Progenitor cell of endocrine pancreas (in vitro differentiated cells): ENCODE data around the gene RIN2. TPM values are rescaled to one million over a fixed set of nuclear protein-coding genes. Genes with fewer than 3 reads are reported as not detected.
"Not testable (repeated sequence)": the region's sequence is repeated elsewhere in the genome, so short reads cannot be mapped to it uniquely, and the experiment has no call there.

Experiments
- DNase-seq: peaks from one replicate; pipeline ENCODE4 v3.0.0; 2021; ENCODE audit warnings: low spot score; ENCODE audit not compliant: unreplicated experiment
- H3K27ac Mint-ChIP-seq: 2 replicates; pipeline ENCODE4 v1.8.0; 2021; ENCODE audit warnings: mild to moderate bottlenecking, moderate library complexity, mixed read lengths
- H3K27me3 Mint-ChIP-seq: 2 replicates; pipeline ENCODE4 v1.8.0; 2021; ENCODE audit warnings: mixed read lengths
- H3K36me3 Mint-ChIP-seq: 2 replicates; pipeline ENCODE4 v1.8.0; 2022; ENCODE audit warnings: mixed read lengths; ENCODE audit not compliant: insufficient read depth
- H3K4me1 Mint-ChIP-seq: 2 replicates; pipeline ENCODE4 v1.8.0; 2021; ENCODE audit warnings: low read depth, mixed read lengths
- H3K4me3 Mint-ChIP-seq: 2 replicates; pipeline ENCODE4 v1.8.0; 2021; ENCODE audit warnings: low read depth, mild to moderate bottlenecking, moderate library complexity, mixed read lengths
- H3K9me3 Mint-ChIP-seq: 2 replicates; pipeline ENCODE4 v1.8.0; 2021; ENCODE audit warnings: low read depth, mixed read lengths
- total RNA-seq: library from RNA; stranded (reverse); gene quantifications from 2 replicates; pipeline ENCODE4 v1.2.1, GENCODE V29; 2021
- TF ChIP-seq, protein P1 (sequence below): fragments of 200-600 bp; sonication (generic); IDR thresholded peaks from one replicate; pipeline ENCODE4 v1.5.0; 2021; ENCODE audit warnings: antibody characterized with exemption, mild to moderate bottlenecking; ENCODE audit not compliant: unreplicated experiment

The RIN2 gene
- total RNA-seq, 1 donor from 2014 or later, result 36.1 TPM

DNA sequence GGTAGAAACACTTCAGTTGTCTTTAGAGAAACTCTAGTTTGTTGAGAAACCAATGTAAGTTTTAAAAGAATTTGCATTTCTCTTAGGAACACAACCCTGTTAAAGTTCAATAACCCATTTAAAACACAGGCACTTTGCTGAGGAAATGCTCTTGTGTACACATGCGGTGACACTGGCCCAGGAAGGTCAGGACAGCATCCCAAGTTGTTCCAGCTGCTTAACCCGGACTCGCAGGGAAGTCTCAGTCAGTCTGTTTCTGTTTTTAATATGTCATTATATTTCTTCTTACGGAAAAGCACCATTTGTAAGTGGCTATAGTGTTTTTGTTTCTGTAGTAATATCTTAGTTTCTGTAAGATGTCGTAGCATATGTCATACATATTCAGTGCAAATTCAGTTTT, 36.9 kb downstream of the RIN2 start:
- DNase-seq, result no peak
- H3K36me3 Mint-ChIP-seq, result peaks cover 7% of the 10 kb centered on the region
- H3K9me3 Mint-ChIP-seq, result no peaks in the 10 kb centered on the region
- no peak overlapping the region for H3K4me3 Mint-ChIP-seq
- H3K27ac Mint-ChIP-seq, result no peak overlapping the region
- no peaks in the 10 kb centered on the region for H3K4me1 Mint-ChIP-seq
- H3K27me3 Mint-ChIP-seq, result no peaks in the 10 kb centered on the region
- TF ChIP-seq, protein P1, sequence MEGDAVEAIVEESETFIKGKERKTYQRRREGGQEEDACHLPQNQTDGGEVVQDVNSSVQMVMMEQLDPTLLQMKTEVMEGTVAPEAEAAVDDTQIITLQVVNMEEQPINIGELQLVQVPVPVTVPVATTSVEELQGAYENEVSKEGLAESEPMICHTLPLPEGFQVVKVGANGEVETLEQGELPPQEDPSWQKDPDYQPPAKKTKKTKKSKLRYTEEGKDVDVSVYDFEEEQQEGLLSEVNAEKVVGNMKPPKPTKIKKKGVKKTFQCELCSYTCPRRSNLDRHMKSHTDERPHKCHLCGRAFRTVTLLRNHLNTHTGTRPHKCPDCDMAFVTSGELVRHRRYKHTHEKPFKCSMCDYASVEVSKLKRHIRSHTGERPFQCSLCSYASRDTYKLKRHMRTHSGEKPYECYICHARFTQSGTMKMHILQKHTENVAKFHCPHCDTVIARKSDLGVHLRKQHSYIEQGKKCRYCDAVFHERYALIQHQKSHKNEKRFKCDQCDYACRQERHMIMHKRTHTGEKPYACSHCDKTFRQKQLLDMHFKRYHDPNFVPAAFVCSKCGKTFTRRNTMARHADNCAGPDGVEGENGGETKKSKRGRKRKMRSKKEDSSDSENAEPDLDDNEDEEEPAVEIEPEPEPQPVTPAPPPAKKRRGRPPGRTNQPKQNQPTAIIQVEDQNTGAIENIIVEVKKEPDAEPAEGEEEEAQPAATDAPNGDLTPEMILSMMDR, result no peak

DNA sequence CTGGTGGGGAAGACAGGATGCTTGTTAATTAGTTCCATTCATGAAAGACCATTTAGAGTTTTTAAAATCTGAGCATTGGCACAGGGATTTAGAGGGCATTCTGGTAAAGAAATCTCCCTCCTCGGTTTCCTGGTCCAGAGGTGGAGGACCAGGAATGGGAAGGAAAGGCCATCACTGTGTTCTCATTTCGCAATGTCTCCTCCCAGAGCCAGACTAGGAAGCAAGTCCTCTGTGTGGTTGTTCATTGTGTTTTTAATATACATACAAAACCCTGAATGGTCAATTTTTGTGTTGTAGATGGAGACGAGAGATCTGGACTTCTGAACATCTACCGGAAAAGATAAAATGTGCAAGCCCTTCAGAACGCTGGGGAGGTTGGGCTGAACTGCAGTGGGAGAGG, 41.3 kb downstream of the RIN2 start:
- no peaks in the 10 kb centered on the region for H3K27me3 Mint-ChIP-seq
- TF ChIP-seq, protein P1, result no peak
- H3K4me3 Mint-ChIP-seq, result no peak overlapping the region
- no peak overlapping the region for H3K27ac Mint-ChIP-seq
- DNase-seq, result no peak
- H3K4me1 Mint-ChIP-seq, result no peaks in the 10 kb centered on the region
- H3K36me3 Mint-ChIP-seq, result peaks cover 38% of the 10 kb centered on the region
- H3K9me3 Mint-ChIP-seq, result peaks cover 11% of the 10 kb centered on the region

DNA sequence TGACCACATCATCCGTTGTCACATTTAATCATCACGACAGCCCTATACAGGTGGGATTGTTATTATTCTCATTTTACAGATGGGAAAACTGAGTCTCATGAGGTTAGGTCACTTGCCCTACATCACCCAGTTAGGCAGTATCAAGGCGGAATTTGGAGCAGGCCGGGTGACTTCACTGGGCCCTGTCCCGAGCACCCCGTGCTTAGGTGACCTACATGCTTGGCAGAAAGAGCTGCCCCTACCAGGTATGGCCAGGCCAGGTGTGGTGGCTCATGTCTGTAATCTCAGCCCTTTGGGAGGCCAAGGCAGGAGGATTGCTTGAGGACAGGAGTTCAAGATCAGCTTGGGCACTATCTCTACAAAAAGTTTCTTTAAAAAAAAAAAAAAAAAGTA, 44.0 kb downstream of the RIN2 start:
- H3K9me3 Mint-ChIP-seq, result peaks cover 16% of the 10 kb centered on the region

DNA sequence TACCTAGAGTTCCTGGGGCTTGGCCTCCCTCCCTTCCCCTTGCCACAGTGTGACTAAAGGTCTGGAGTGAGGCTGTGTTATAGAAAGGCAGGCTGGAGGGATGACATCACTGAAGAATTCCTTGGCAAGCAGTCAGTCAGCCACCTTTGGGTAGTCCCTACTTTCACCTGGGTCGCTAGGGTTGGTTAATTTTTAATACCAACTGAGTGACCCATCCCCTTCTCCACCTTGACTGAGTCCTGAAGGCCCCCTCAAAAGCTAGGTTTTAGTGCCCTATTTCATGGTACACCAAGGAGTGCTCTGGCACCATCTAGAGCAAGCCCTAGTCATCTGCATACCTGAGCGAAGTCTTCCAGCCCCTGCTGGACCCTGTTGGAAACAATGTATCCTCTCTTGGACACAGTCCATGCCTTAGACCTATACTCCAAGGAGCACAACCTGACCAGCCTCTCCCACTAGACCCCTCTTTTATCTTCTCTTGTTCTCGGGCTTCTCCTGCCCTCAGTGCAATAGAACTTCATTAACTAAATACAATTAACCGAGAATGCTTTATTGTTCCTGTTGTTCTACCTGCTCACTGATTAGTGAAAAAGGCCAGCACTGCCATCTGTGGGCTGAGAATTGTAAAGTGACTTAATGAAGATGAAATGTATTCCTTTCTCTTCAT, 44.6 kb downstream of the RIN2 start:
- peaks cover 16% of the 10 kb centered on the region for H3K9me3 Mint-ChIP-seq
- H3K4me1 Mint-ChIP-seq, result no peaks in the 10 kb centered on the region
- no peak overlapping the region for H3K27ac Mint-ChIP-seq
- no peak overlapping the region for H3K4me3 Mint-ChIP-seq
- DNase-seq, result no peak
- TF ChIP-seq, protein P1, result peak; percentile 14
- H3K36me3 Mint-ChIP-seq, result peaks cover 53% of the 10 kb centered on the region
- H3K27me3 Mint-ChIP-seq, result no peaks in the 10 kb centered on the region

More for the DNA sequence above, 44.0 kb downstream of the RIN2 start:
- no peaks in the 10 kb centered on the region for H3K27me3 Mint-ChIP-seq
- DNase-seq, result no peak
- H3K27ac Mint-ChIP-seq, result no peak overlapping the region
- no peak overlapping the region for H3K4me3 Mint-ChIP-seq
- H3K36me3 Mint-ChIP-seq, result peaks cover 53% of the 10 kb centered on the region
- TF ChIP-seq, protein P1, result no peak
- H3K4me1 Mint-ChIP-seq, result no peaks in the 10 kb centered on the region

DNA sequence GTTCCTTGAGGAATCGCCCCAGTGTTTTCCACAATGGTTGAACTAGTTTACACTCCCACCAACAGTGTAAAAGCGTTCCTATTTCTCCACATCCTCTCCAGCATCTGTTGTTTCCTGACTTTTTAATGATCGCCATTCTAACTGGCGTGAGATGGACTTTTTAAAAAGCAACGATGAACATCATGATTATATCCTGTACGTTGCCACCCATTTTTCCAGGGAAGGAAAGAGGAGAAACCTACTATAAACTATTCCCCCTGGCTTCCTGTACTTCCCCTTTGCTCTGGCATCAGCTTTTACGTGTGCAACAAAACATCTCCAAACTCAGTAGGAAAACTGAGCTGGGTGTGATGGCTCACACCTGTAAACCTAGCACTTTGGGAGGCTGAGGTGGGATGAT, 48.2 kb downstream of the RIN2 start:
- H3K4me1 Mint-ChIP-seq, result not testable (repeated sequence)
- H3K9me3 Mint-ChIP-seq, result peaks cover 16% of the 10 kb centered on the region
- peaks cover 55% of the 10 kb centered on the region for H3K36me3 Mint-ChIP-seq

DNA sequence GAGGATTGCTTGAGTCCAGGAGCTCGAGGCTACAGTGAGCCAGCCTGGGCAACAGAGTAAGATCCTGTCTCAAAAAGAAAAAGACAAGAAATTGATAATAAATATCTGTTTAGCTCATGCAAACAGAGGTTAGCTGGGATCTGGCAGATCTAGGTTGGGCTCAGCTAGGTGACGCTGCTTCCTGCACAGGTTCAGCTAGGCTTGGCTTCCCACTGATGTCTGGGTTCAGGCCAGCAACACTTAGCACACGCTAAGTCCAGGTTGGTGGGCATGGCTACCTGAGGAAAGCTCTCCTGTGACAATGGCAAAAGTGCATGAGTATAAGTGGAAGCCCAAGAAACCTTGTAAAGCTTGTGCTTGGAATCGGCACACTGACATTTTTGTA, 48.7 kb downstream of the RIN2 start:
- Mint-ChIP-seq H3K27me3 (no peaks in the 10 kb centered on the region), H3K36me3 (peaks cover 51% of the 10 kb centered on the region), H3K27ac (no peak overlapping the region), H3K4me1 (no peaks in the 10 kb centered on the region), H3K9me3 (peaks cover 16% of the 10 kb centered on the region), H3K4me3 (no peak overlapping the region)
- DNase-seq, result no peak
- TF ChIP-seq, protein P1, result no peak

More for the DNA sequence above, 48.2 kb downstream of the RIN2 start:
- H3K27me3 Mint-ChIP-seq, H3K27ac Mint-ChIP-seq, H3K4me3 Mint-ChIP-seq, DNase-seq: not testable (repeated sequence)
